Measurements from ENCODE around the gene SYCE1.
"Not testable (repeated sequence)": the region's sequence is repeated elsewhere in the genome, so short reads cannot be mapped to it uniquely, and the experiment has no call there.

Gene SYCE1

GRCh38 chr10:133565441-133566294, at the start of gene SYCE1:
Gene SYCE1, minus strand, starts transcription at chr10:133565583. Its CDS starts 54 bp downstream, at chr10:133565529.
- no peak for DNase-seq

GRCh38 chr10:133614830-133615580, 49.6 kb upstream of the SYCE1 start:
- DNase-seq = no peak

DNA sequence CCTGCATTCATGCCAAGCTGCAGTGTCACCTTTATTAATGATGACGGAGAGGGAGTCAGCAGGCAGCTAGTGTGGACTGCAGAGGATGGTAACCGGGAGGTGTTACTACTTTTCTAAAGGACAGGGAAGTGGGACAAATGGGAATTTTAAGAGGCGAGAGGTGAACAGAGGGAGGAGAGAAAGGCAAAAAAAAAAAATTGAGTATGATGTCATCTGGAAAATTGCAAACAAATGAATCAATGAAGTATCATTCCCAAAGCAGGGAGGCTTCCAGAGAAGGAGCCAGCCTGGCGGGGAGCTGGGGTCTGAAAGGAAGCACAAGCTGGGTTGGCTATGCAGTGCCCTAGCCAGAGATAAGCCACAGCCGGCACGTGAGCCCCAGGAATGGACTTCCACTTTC, 48.3 kb upstream of the SYCE1 start:
- no peak for DNase-seq

GRCh38 chr10:133611079-133611478, 45.7 kb upstream of the SYCE1 start:
- DNase-seq = no peak

DNA sequence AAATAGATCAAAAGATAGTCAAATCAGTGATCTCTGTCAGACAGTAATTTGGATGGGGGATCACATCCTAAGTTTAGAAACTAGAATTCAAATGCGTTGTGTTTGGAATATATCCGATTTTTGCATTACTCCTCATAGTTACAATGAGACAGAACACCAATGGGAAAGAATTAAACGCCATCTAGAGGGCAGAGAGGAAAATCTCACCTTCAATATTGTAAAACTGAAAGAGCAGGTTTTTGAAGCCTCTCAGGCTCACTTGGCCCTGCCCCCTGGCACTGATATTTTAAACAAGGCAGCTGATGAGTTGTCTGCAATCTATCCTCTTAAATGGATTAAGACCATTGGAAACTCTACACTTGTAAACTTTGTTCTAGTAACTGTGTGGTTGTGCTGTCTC, 43.5 kb upstream of the SYCE1 start:
- peak in 1 of 2 experiments; percentile 12 for DNase-seq

DNA sequence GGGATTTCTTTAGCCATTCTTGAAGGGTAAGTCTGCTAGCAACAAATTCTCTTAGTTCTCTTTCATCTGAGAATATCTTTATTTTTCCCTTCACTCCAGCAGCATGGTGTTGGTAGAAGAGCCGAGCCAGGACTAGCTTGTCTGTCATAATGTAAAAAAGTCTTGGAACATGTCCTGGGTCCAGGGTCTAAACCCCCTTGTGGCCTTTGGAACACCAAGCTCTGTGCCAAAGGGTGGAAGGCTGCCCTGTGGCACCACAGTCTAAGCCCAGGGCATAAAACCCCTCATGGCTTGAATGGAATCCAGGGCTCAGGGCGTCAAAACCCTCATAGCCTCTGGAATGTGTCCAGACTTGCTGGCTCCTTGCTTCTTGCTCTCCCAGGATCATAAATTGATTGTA, 38.1 kb upstream of the SYCE1 start:
- not testable (repeated sequence) for DNase-seq

GRCh38 chr10:133600657-133601056, 35.3 kb upstream of the SYCE1 start:
- no peak for DNase-seq

GRCh38 chr10:133599869-133600268, 34.5 kb upstream of the SYCE1 start:
- not testable (repeated sequence) for DNase-seq

DNA sequence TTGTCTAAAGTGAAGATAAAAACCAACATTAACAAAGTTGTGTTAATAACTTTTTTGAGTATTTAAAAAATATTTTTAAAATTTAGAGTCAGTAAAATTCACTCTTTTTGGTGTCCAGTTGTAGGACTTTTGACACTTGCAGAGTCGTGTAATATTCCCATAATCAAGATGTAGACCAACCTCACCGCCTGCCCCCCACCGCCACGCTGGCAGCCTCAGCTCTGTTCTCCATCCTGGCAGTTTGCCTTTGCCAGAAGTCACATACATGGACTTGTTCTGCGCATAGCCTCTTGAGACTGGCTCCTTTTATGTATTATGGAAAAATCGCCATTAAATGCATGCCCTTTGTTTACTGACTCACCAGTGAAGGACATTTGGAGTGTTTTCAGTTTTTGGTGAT, 27.3 kb upstream of the SYCE1 start:
- DNase-seq = no peak

GRCh38 chr10:133590970-133591359, 25.6 kb upstream of the SYCE1 start:
- DNase-seq = no peak

DNA sequence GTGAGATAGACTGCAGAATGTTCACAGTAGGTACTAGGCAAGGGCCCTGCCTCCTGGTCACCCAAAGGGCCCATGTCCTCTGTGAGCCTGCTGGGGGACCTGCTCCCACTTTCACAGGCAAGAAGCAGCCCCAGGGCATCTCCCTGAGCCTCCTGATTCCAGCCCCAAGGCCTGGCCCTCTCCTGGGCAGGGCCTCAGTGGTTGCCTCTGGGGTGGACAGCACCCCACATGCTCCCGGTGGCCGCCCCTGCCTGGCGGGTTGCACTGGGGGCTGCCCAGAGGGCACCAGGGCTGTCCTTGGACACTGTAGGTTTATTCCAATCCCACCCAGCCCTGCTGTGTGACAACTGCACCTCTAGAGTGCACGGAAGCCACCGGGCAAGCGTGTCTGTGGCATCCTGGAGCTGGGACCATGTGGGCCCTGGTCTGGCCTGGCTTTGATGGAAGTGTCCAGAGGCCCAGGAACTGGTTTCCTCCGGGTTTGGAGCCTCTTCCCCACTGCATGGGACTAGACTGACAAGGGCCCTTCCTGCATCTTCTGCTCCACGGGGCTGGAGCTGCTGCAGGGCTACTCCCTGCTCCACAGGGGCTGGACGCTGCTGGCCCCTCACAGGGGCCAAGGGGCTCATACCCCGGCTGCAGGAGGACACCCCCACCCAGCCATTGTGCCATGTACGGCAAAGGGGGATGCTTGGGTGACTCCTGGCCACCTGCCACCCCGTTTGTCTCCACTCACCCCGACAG, 25.0 kb upstream of the SYCE1 start:
- DNase-seq = no peak

DNA sequence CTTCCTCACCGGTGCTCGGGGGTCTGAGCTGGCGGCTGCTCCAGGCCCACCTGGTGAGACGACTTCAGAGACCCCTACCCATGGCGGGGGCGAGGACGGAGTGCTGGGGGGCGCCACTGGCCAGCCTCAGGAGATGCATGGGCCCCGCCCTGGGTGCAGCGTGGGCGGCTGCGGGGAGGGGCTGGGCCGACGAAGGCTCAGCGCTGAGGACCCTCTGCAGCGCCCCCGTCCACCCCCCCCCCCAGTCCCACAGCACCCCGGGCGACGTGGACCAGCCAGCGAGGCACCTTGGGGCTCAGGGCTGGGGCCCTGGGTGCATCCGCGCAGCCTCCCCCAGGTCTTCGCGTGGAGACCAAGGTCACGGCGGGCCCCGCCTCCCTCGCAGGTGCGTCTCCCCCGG, 11.7 kb upstream of the SYCE1 start:
- DNase-seq = not testable (repeated sequence)

DNA sequence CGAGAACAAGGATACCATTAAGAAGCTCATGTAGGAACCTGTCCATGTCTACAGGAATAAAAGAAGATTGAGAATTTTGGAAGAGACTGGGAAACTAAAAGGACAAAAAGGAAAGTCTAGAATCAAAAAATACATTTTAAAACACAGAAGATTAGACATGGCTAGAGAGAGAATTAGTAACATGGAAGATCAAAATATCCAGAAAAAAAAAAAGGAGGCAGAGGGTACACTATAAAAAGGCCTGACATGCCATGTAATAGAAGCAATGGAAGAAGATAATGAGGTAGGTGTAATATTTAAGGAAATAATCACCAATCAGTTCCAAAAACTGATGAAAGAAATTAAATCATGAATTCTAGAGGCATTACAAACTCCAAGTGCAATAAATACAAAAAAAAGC, 8.1 kb upstream of the SYCE1 start:
- DNase-seq = not testable (repeated sequence)

GRCh38 chr10:133572055-133572454, 6.7 kb upstream of the SYCE1 start:
- DNase-seq = not testable (repeated sequence)

GRCh38 chr10:133569801-133570200, 4.4 kb upstream of the SYCE1 start:
- DNase-seq = not testable (repeated sequence)

DNA sequence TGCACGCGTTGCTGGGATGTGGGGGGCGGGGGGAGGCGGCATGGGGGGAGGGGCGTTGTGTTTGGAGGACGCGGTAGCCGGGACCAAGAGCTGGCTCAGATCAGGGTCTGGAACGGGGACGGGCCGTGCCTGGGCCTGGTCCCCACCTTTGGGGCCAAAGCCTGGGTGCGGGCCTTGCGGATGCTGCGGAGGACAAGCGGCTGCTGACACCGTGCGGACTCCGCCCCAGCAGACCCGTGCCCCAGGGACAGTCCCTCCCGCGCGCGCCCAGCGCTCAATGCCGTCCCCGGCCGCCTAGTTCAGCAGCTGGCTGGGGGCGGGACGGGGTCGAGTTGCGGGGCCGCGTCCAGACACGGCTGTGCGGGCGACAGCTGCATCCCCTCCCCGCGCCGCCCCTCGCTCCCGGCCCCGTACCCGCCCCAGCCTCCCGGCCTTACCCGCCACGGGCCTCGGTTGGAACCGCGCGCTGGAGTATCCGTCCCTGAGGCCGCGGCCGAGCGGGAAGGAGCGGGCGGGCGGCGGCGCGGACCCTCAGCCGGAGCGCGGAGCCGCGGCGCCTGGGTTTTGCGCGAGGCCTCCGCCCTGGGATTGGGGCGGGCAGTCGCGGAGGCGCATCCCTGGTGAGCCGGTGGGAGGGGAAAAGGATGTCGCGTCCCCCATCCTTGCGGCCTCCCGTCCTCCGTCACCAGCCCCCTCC, 3.6 kb upstream of the SYCE1 start:
- not testable (repeated sequence) for DNase-seq

- DNase-seq = no peak
These were observed 2.9 kb upstream of the SYCE1 start for GRCh38 chr10:133568287-133568614.

- DNase-seq = no peak
These were observed 2.4 kb upstream of the SYCE1 start for GRCh38 chr10:133567609-133568286.

DNA sequence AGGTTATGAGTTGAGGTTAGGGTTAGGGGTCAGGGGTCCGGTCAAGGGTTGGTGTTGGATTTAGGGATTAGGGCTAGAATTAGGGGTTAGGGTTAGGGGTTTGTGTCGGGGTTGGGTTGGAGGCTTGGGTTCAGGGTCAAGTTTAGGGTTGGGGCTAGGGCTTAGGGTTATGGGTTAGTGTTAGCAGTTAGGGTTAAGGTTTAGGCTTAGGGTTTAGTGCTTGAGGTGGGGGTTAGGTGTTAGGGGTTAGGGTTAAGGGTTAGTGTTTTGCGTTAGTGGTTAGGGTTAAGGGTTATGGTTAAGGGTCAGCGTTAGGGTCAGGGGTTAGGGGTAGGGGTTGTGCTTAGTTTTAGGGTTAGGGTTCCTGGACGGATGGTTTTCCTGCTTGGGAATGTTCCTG, 1.7 kb upstream of the SYCE1 start:
- no peak for DNase-seq

DNA sequence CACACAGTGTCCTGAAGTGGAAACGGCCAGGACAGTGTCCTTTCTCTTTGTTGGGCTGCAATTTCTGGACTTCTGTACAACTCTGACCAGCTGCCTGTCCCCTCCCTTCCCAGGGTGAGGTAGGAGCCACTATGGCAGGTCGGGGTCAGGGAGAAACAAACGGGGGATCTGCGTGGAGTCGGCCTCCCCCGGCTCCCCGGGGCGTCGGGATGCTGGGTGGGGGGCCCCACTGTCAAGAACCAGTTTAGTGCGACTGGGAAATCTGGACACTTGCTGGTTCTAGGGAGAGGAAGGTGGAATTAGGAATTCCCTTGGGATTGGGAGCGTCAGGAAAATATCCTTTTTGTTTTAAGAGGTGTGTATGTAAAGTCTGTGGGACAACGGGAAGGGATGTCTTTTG, 567 bp downstream of the SYCE1 start:
- no peak for DNase-seq

- no peak for DNase-seq
These were observed 6.2 kb downstream of the SYCE1 start for GRCh38 chr10:133559216-133559615.

DNA sequence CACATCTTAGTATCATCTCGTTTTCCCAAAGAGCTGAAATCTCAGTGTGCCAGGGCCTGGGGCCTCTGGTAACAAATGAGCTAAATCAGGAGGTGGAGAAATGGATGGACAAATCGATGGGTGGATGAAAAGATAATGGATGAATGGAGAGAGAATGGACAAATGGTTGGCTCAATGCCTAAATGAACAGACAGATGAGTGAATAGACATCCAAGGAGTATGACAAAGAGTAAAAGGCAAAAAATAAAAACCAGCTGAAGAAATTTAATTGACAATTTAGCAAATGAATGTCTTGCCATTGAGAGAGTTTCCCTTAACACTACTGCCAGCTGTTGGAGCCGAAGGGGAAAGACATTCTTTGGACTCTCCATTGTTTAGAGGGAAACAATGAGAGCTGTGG, 8.0 kb downstream of the SYCE1 start:
- no peak for DNase-seq
